Tibial nerve (tissue), 4 donors: ENCODE results near the gene ZFAND2B.

Source experiments
- CTCF ChIP-seq, 5 experiments: fragments of 200-600 bp in 3 of 5; fragments of 450-650 bp in 2 of 5; sonication (generic) in 3 of 5; IDR thresholded peaks; one replicate each; pipeline ENCODE4 v1.5.1; 2016 to 2019; ENCODE audit warnings: antibody characterized with exemption in 5 of 5, mild to moderate bottlenecking in 3 of 5, moderate library complexity in 2 of 5
- EP300 ChIP-seq, 2 donors: sonication (generic); formaldehyde crosslinking; IDR thresholded peaks; one replicate each; pipeline ENCODE4 v1.6.1; 2017; ENCODE audit warnings: antibody characterized with exemption in 2 of 2, mild to moderate bottlenecking in 1 of 2
- POLR2A ChIP-seq, 2 donors: fragments of 450-650 bp; IDR thresholded peaks; one replicate each; pipeline ENCODE4 v1.6.1; 2017; ENCODE audit warnings: antibody characterized with exemption in 2 of 2, mild to moderate bottlenecking in 2 of 2, moderate library complexity in 2 of 2

- TF ChIP-seq CTCF (IDR thresholded peaks at IDR 0.05) (no peak), POLR2A (IDR thresholded peaks at IDR 0.05) (no peak), EP300 (IDR thresholded peaks at IDR 0.05) (no peak)
Observed at GRCh38 chr2:219215871-219216534, 9.4 kb downstream of the ZFAND2B start.
